ENCODE measurements around the gene PADI6. TPM values are rescaled to one million over a fixed set of nuclear protein-coding genes. Genes with fewer than 3 reads are reported as not detected.

PADI6 gene
- total and polyA plus RNA-seq, 10 of the 15 experiments (the other 5 are each of a cell fraction or from before 2014, with no cell fraction given) = not detected

GRCh38 chr1:17412093-17412870 lies 40.3 kb downstream of the PADI6 start:
- BruUV-seq (replicated peaks) = no TSS peak

GRCh38 chr1:17414022-17414421 lies 42.0 kb downstream of the PADI6 start:
- WGBS (ENCODE audit: insufficient coverage, insufficient replicate concordance, low lambda C conversion rate, missing lambda C conversion rate) = 71% methylated on average over 2 of the region's 2 CpGs
- Histone ChIP-seq H3K27ac (ENCODE audit: control insufficient read depth, insufficient read depth) (no peak overlapping the region), H3K4me2 (ENCODE audit: control insufficient read depth, insufficient read depth) (no peak overlapping the region), H3K9ac (ENCODE audit: control insufficient read depth, insufficient read depth, low read length) (no peak overlapping the region), H3K27me3 (replicated peaks in 1 of 2; ENCODE audit: control insufficient read depth in 2 of 2, insufficient read depth in 2 of 2, low read length in 1 of 2) (no peaks in the 10 kb centered on the region), H3K4me3 (no peak overlapping the region), H3K79me2 (ENCODE audit: control insufficient read depth, insufficient read depth, low read length) (no peaks in the 10 kb centered on the region), H3K4me1 (ENCODE audit: control insufficient read depth, insufficient read depth, low read length) (no peaks in the 10 kb centered on the region), H2AFZ (ENCODE audit: control insufficient read depth, low read depth, low read length) (no peak overlapping the region), H4K20me1 (ENCODE audit: control insufficient read depth, insufficient read depth) (no peaks in the 10 kb centered on the region), H3K36me3 (ENCODE audit: control insufficient read depth in 2 of 2, insufficient read depth in 2 of 2, low read length in 1 of 2) (peaks cover 53 to 61% of the 10 kb centered on the region in 2 experiments), H3K9me3 (replicated peaks; ENCODE audit: control insufficient read depth, insufficient read depth, low read length) (no peaks in the 10 kb centered on the region)
- DNase-seq (ENCODE audit: low read depth, low spot score) (no peak), FAIRE-seq (no peak), ATAC-seq (no peak)
- ChIA-PET RAD21 (ENCODE audit: unreplicated experiment) (no interaction called here), CTCF (no interaction called here), SMC1A (ENCODE audit: uncharacterized antibody, unreplicated experiment) (no interaction called here), POLR2A (no interaction called here)
- BruUV-seq (replicated peaks) = TSS peak; percentile 24
- in situ Hi-C loops (cut with MboI) (no loop called here), intact Hi-C loops (cut with micrococcal nuclease; ENCODE audit: unreplicated experiment) (no loop called here)
- TF ChIP-seq E2F4 (IDR thresholded peaks at IDR 0.05; ENCODE audit: low read depth, low read length) = no peak
- TF ChIP-seq ATF3 (IDR thresholded peaks at IDR 0.05; ENCODE audit: borderline replicate concordance, extremely low read depth, low read depth, low read length) = no peak
- TF ChIP-seq POLR2A (IDR thresholded peaks at IDR 0.05; ENCODE audit: low read depth, low read length) = no peak
- no peak for TF ChIP-seq RFX5 (IDR thresholded peaks at IDR 0.05; ENCODE audit: low read depth, low read length)
- no peak for TF ChIP-seq CTCF (IDR thresholded peaks at IDR 0.05 in 2 of 3, conservative IDR thresholded peaks at IDR 0.05 in 1 of 3; ENCODE audit: control insufficient read depth in 2 of 3, extremely low read depth in 1 of 3, insufficient read depth in 1 of 3, low read depth in 3 of 3, low read length in 3 of 3)
- no peak for TF ChIP-seq NFYA (IDR thresholded peaks at IDR 0.05; ENCODE audit: borderline replicate concordance, low read depth, low read length)
- TF ChIP-seq ATF2 (IDR thresholded peaks at IDR 0.05; ENCODE audit: low read length) = no peak
- TF ChIP-seq HDAC6 (IDR thresholded peaks at IDR 0.05; ENCODE audit: unreplicated experiment) = no peak
- no peak for TF ChIP-seq ASH2L (IDR thresholded peaks at IDR 0.05; ENCODE audit: borderline replicate concordance, low read depth)
- TF ChIP-seq BACH1 (IDR thresholded peaks at IDR 0.05; ENCODE audit: borderline replicate concordance) = no peak
- no peak for TF ChIP-seq IKZF2 (IDR thresholded peaks at IDR 0.05)

More at GRCh38 chr1:17412093-17412870, 40.3 kb downstream of the PADI6 start:
- Histone ChIP-seq H3K4me2 (ENCODE audit: control insufficient read depth, insufficient read depth) (no peak overlapping the region), H2AFZ (ENCODE audit: control insufficient read depth, low read depth, low read length) (no peak overlapping the region), H4K20me1 (ENCODE audit: control insufficient read depth, insufficient read depth) (no peaks in the 10 kb centered on the region), H3K36me3 (ENCODE audit: control insufficient read depth in 2 of 2, insufficient read depth in 2 of 2, low read length in 1 of 2) (peaks cover 50 to 58% of the 10 kb centered on the region in 2 experiments), H3K79me2 (ENCODE audit: control insufficient read depth, insufficient read depth, low read length) (no peaks in the 10 kb centered on the region), H3K4me1 (ENCODE audit: control insufficient read depth, insufficient read depth, low read length) (no peaks in the 10 kb centered on the region), H3K4me3 (no peak overlapping the region), H3K27me3 (replicated peaks in 1 of 2; ENCODE audit: control insufficient read depth in 2 of 2, insufficient read depth in 2 of 2, low read length in 1 of 2) (no peaks in the 10 kb centered on the region), H3K9ac (ENCODE audit: control insufficient read depth, insufficient read depth, low read length) (no peak overlapping the region), H3K27ac (ENCODE audit: control insufficient read depth, insufficient read depth) (no peak overlapping the region), H3K9me3 (replicated peaks; ENCODE audit: control insufficient read depth, insufficient read depth, low read length) (no peaks in the 10 kb centered on the region)
- no peak for ATAC-seq
- ChIA-PET SMC1A (ENCODE audit: uncharacterized antibody, unreplicated experiment) (no interaction called here), RAD21 (ENCODE audit: unreplicated experiment) (no interaction called here), CTCF (no interaction called here), POLR2A (no interaction called here)
- WGBS (ENCODE audit: insufficient coverage, insufficient replicate concordance, low lambda C conversion rate, missing lambda C conversion rate) = 95% methylated on average over 16 of the region's 16 CpGs
- FAIRE-seq = no peak
- in situ Hi-C loops (cut with MboI) (no loop called here), intact Hi-C loops (cut with micrococcal nuclease; ENCODE audit: unreplicated experiment) (no loop called here)
- TF ChIP-seq HDGF (IDR thresholded peaks at IDR 0.05) (no peak), RAD51 (IDR thresholded peaks at IDR 0.05) (no peak), POLR2A (IDR thresholded peaks at IDR 0.05; ENCODE audit: low read depth, low read length) (peak; percentile 48)
- DNase-seq (ENCODE audit: low read depth, low spot score) = no peak
